ENCODE results near the gene GTF2A2. TPM values are rescaled to one million over a fixed set of nuclear protein-coding genes. Genes with fewer than 3 reads are reported as not detected.

Gene GTF2A2
- total and polyA plus RNA-seq, 10 of the 15 experiments (the other 5 are each of a cell fraction or from before 2014, with no cell fraction given): 89.2 to 565 (median 137) TPM

DNA sequence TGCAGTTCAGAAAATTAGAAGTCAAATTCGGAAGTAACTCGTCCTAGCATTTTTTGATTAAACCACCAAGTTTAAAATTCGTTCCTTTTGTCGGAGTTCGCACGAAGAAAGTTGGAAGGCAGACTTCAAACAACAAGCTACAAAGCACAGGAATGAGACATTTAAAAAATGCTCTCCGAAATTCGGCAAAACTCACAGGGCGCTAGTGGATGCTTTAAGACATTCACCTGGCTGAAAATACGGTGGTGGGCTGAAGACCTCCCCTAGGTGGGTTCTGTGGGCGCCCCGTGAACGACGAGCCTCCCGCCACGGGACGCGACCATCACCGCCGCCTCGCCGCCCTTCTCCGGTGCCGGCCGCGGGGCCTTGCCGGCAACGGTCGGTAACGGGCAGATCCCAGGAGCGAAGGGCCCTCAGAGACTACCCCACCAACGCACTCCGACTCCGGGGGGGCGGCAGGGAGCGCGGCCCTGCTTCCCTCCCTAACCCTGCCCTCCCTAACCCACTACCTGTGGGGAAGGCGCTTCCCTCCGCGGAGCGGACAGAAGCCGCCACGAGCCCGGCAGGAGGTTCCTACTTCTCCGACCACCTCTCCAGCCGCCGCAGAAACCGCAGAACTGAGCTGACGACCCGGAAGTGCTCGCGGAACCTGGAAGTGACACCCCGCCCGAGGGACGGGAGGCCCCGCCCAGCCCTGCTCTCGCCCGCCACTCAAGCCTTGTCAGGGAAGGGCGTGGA is at the start of gene GTF2A2 (continued):
- peak; percentile 90 for TF ChIP-seq GABPA (IDR thresholded peaks at IDR 0.05; ENCODE audit: low read depth)
- TF ChIP-seq SRF (IDR thresholded peaks at IDR 0.05; ENCODE audit: low read depth in 2 of 2, low read length in 2 of 2): no peak
- TF ChIP-seq PKNOX1 (IDR thresholded peaks at IDR 0.05): peak; percentile 98
- peak; percentile 86 for TF ChIP-seq POLR2AphosphoS5 (IDR thresholded peaks at IDR 0.05; ENCODE audit: low read length)
- no peak for TF ChIP-seq ZNF384 (IDR thresholded peaks at IDR 0.05; ENCODE audit: borderline replicate concordance, low read depth, low read length)
- TF ChIP-seq NBN (IDR thresholded peaks at IDR 0.05): peak; percentile 75; the same call in 1 of the 2 replicates
- TF ChIP-seq BMI1 (IDR thresholded peaks at IDR 0.05; ENCODE audit: borderline replicate concordance): no peak
- TF ChIP-seq TCF3 (IDR thresholded peaks at IDR 0.05; ENCODE audit: borderline replicate concordance, insufficient read depth, low read depth, low read length): peak; percentile 51; the same call in 1 of the 2 replicates
- TF ChIP-seq STAT1 (conservative IDR thresholded peaks at IDR 0.05): 0 out of 2 replicates have a peak, but pooled peaks have one; percentile 25
- peak in 1 of 2 experiments; percentile 54; a peak in 1 of 4 replicates for TF ChIP-seq ETV6 (conservative IDR thresholded peaks at IDR 0.05 in 1 of 2, IDR thresholded peaks at IDR 0.05 in 1 of 2; ENCODE audit: borderline replicate concordance in 1 of 2, low read depth in 1 of 2)
- no peak for TF ChIP-seq SMAD1 (IDR thresholded peaks at IDR 0.05; ENCODE audit: low read depth, partially characterized antibody)
- no peak for TF ChIP-seq YBX1 (IDR thresholded peaks at IDR 0.05)
- TF ChIP-seq MEF2A (IDR thresholded peaks at IDR 0.05; ENCODE audit: insufficient read depth, low read depth, low read length): no peak
